K562 (cell line): ENCODE results near the gene FYB1. TPM values are rescaled to one million over a fixed set of nuclear protein-coding genes. Genes with fewer than 3 reads are reported as not detected.

Source experiments
- CC2D1A ChIP-seq: fragments of 450-650 bp; IDR thresholded peaks from 2 replicates; pipeline ENCODE4 v1.6.1; 2017; ENCODE audit warnings: mild to moderate bottlenecking
- CREM ChIP-seq: IDR thresholded peaks from 2 replicates; pipeline ENCODE4 v1.6.1; 2014; ENCODE audit warnings: antibody characterized with exemption, low read depth
- CXXC5 ChIP-seq: fragments of 250-450 bp; sonication (Bioruptor Pico); IDR thresholded peaks from 2 replicates; pipeline ENCODE4 v1.8.0; 2022; ENCODE audit warnings: inconsistent platforms, mild to moderate bottlenecking, moderate library complexity
- DDX20 ChIP-seq: fragments of 450-650 bp; IDR thresholded peaks from 2 replicates; pipeline ENCODE4 v1.6.1; 2016; ENCODE audit warnings: missing genetic modification characterization, low read depth, mild to moderate bottlenecking, missing compliant biosample characterization, moderate library complexity
- DIDO1 ChIP-seq: fragments of 450-650 bp; IDR thresholded peaks from 2 replicates; pipeline ENCODE4 v1.6.1; 2016; ENCODE audit warnings: low read depth, missing biosample characterization, missing genetic modification characterization
- DPF2 ChIP-seq: fragments of 450-650 bp; IDR thresholded peaks from 2 replicates; pipeline ENCODE4 v1.6.1; 2016
- ELF4 ChIP-seq: fragments of 450-650 bp; formaldehyde crosslinking; IDR thresholded peaks from 2 replicates; pipeline ENCODE4 v1.4.0; 2022; ENCODE audit warnings: missing genetic modification characterization
- EP300 ChIP-seq: IDR thresholded peaks from 2 replicates; pipeline ENCODE4 v1.6.1; 2012; ENCODE audit warnings: low read length, improper control_type of control experiment
- FOXJ3 ChIP-seq: sonication (generic); formaldehyde crosslinking; IDR thresholded peaks from 2 replicates; pipeline ENCODE4 v1.4.0; 2020; ENCODE audit warnings: mild to moderate bottlenecking, missing genetic modification reagents
- GATA2 ChIP-seq: sonication (generic); formaldehyde crosslinking; IDR thresholded peaks from 2 replicates; pipeline ENCODE4 v1.4.0; 2020; ENCODE audit warnings: mild to moderate bottlenecking, missing genetic modification reagents
- HIVEP1 ChIP-seq: fragments of 250-450 bp; sonication (Bioruptor Pico); IDR thresholded peaks from 2 replicates; pipeline ENCODE4 v1.4.0; 2020; ENCODE audit warnings: mild to moderate bottlenecking
- KAT8 ChIP-seq: fragments of 450-650 bp; IDR thresholded peaks from 2 replicates; pipeline ENCODE4 v1.6.1; 2016; ENCODE audit warnings: low read depth, mild to moderate bottlenecking
- KDM1A ChIP-seq, 2 experiments: fragments of 450-650 bp; IDR thresholded peaks; 2 replicates each; pipeline ENCODE4 v1.6.1; 2016; ENCODE audit warnings: mild to moderate bottlenecking in 2 of 2
- MAFF ChIP-seq: IDR thresholded peaks from 2 replicates; pipeline ENCODE4 v1.6.1; 2012; ENCODE audit warnings: low read length, improper control_type of control experiment
- MEF2D ChIP-seq: conservative IDR thresholded peaks from 2 replicates; pipeline ENCODE4 v1.6.1; 2016; ENCODE audit warnings: low read depth, missing genetic modification characterization, missing compliant biosample characterization
- MYC ChIP-seq, 2 experiments: fragments of 250-450 bp in 1 of 2; sonication (Bioruptor Pico) in 1 of 2; IDR thresholded peaks; 2 replicates each; pipeline versions ENCODE4 v1.5.1 to v1.6.1; 2012 to 2021; ENCODE audit warnings: low read depth in 2 of 2, borderline replicate concordance in 1 of 2, improper control_type of control experiment in 1 of 2, low read length in 1 of 2, mild to moderate bottlenecking in 1 of 2, moderate library complexity in 1 of 2
- NCOR1 ChIP-seq: fragments of 450-650 bp; IDR thresholded peaks from 2 replicates; pipeline ENCODE4 v1.6.1; 2016; ENCODE audit warnings: mild to moderate bottlenecking, moderate library complexity
- POLR3A ChIP-seq: IDR thresholded peaks from 2 replicates; pipeline ENCODE4 v1.6.1; 2011; ENCODE audit warnings: borderline replicate concordance, mild to moderate bottlenecking, moderate library complexity; ENCODE audit not compliant: insufficient read length, insufficient read depth; ENCODE audit errors: extremely low read depth
- RCOR1 ChIP-seq, 2 experiments: IDR thresholded peaks; 2 replicates each; pipeline ENCODE4 v1.6.1; 2012; ENCODE audit warnings: low read depth in 2 of 2, low read length in 2 of 2, borderline replicate concordance in 1 of 2, improper control_type of control experiment in 1 of 2
- SAFB2 ChIP-seq: fragments of 200-400 bp; formaldehyde crosslinking; IDR thresholded peaks from 2 replicates; pipeline ENCODE4 v1.6.1; 2018; ENCODE audit warnings: borderline replicate concordance, low read length, low read depth, moderate library complexity; ENCODE audit not compliant: severe bottlenecking
- SIN3B ChIP-seq: fragments of 450-650 bp; IDR thresholded peaks from 2 replicates; pipeline ENCODE4 v1.6.1; 2017; ENCODE audit warnings: low read depth, mild to moderate bottlenecking, moderate library complexity
- SREBF1 ChIP-seq: fragments of 150-350 bp; IDR thresholded peaks from 2 replicates; pipeline ENCODE4 v1.6.1; 2014; ENCODE audit warnings: antibody characterized with exemption, low read depth, low read length, borderline replicate concordance
- TAL1 ChIP-seq: fragments of 450-650 bp; IDR thresholded peaks from 2 replicates; pipeline ENCODE4 v1.6.1; 2016; ENCODE audit warnings: mild to moderate bottlenecking
- TEAD2 ChIP-seq: fragments of 450-650 bp; IDR thresholded peaks from 2 replicates; pipeline ENCODE4 v1.6.1; 2016; ENCODE audit warnings: missing genetic modification characterization, control low read depth, missing compliant biosample characterization
- ZC3H8 ChIP-seq: fragments of 450-650 bp; IDR thresholded peaks from 2 replicates; pipeline ENCODE4 v1.6.1; 2017
- ZKSCAN3 ChIP-seq: fragments of 250-450 bp; sonication (Bioruptor Pico); IDR thresholded peaks from 2 replicates; pipeline ENCODE4 v1.4.0; 2020
- ZNF263 ChIP-seq: sonication (generic); formaldehyde crosslinking; IDR thresholded peaks from 2 replicates; pipeline ENCODE4 v1.8.0; 2022; ENCODE audit warnings: mild to moderate bottlenecking, missing genetic modification reagents, borderline replicate concordance
- polyA plus RNA-seq, 8 experiments: library from polyadenylated mRNA; depleted of rRNA in 4 of 8; stranded (reverse) in 5 of 8; unstranded in 3 of 8; fragments of >200 nt; fragmentation: Nextera tagmentation in 2 of 8; fragmentation: Illumina TruSeq in 1 of 8; extraction: Ambion mirVana in 2 of 8; extraction: Trizol in 1 of 8; gene quantifications; 2 replicates each; pipeline versions ENCODE4 v1.2.1 to v1.2.3, GENCODE V29; 2011 to 2014; ENCODE audit warnings: inconsistent platforms in 1 of 8, missing spikeins in 1 of 8
- total RNA-seq, 7 experiments: library from RNA; depleted of rRNA in 6 of 7; stranded (reverse); fragments of >200 nt in 6 of 7; fragmentation: Illumina TruSeq in 2 of 7; extraction: Trizol in 2 of 7; gene quantifications; 2 replicates each; pipeline versions ENCODE4 v1.2.1 to v1.2.3, GENCODE V29; 2011 to 2021; ENCODE audit warnings: low replicate concordance in 1 of 7
- TF ChIP-seq, protein P1 (sequence below), 2 experiments: fragments of 450-650 bp in 1 of 2; sonication (generic) in 1 of 2; formaldehyde crosslinking in 1 of 2; IDR thresholded peaks in 1 of 2; conservative IDR thresholded peaks in 1 of 2; 2 replicates each; pipeline versions ENCODE4 v1.6.1 to v1.8.1; 2016 to 2023; ENCODE audit warnings: mild to moderate bottlenecking in 2 of 2, moderate library complexity in 2 of 2, inconsistent platforms in 1 of 2, missing genetic modification reagents in 1 of 2
- TF ChIP-seq, protein P2 (sequence below): IDR thresholded peaks from 2 replicates; pipeline ENCODE4 v1.6.1; 2012; ENCODE audit warnings: low read depth, low read length, improper control_type of control experiment, borderline replicate concordance

The FYB1 gene
- total and polyA plus RNA-seq, 9 of the 15 experiments (the other 6 are each of a cell fraction or from before 2014, with no cell fraction given): 4.7 to 31.5 (median 9.7) TPM

DNA sequence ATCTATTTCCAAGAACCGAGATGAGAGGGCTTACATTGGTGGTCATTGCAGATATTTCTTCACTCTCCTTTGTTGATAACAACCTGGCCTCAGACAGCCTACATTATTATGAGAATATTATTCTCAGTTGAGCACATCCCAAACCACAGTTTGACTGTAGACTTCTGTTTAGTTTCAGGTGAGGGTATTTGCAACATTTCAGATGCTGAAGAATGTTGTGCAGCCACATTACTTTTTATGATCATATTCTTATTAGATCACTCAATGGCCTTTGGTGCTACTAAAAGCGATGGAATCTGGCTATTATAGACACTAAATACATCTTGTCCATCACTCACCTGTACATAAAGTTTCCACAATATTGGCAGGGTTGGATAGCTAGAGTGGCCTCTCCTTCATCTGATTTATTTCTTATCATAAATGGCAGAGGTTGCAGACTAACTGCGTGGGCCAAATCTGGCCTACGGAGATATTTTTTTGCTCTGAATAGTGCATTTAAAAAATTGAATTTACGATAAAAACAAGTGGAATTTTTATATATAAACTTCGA, 119.0 kb downstream of the FYB1 start (continued):
- TF ChIP-seq NCOR1 (0 out of 2 replicates have a peak, but pooled peaks have one; percentile 31), CXXC5 (CRISPR knock-in tag) (peak; percentile 54), RCOR1 (IDR thresholded peaks at IDR 0.05; ENCODE audit: borderline replicate concordance in 1 of 2, low read depth in 2 of 2, low read length in 2 of 2) (peak in 1 of 2 experiments; percentile 79; a peak in 2 of 4 replicates), KDM1A (IDR thresholded peaks at IDR 0.05) (peak; percentile 67 to 77; a peak in 2 of 4 replicates), DIDO1 (tag) (no peak), TAL1 (peak; percentile 30; the same call in 1 of the 2 replicates), HIVEP1 (CRISPR knock-in tag) (no peak), MEF2D (tag) (no peak), ZC3H8 (no peak), MYC (IDR thresholded peaks at IDR 0.05; ENCODE audit: low read depth, low read length) (no peak), MYC (CRISPR knock-in tag; IDR thresholded peaks at IDR 0.05; ENCODE audit: borderline replicate concordance, low read depth) (no peak), FOXJ3 (CRISPR knock-in tag) (no peak), DPF2 (no peak), MAFF (no peak), TEAD2 (tag) (no peak), POLR3A (no peak), GATA2 (CRISPR knock-in tag) (no peak), DDX20 (tag) (no peak), CREM (no peak), EP300 (no peak), KAT8 (no peak), SREBF1 (no peak), ZNF263 (CRISPR knock-in tag) (no peak), CC2D1A (no peak), SAFB2 (no peak), ELF4 (CRISPR knock-in tag) (no peak), SIN3B (no peak), ZKSCAN3 (CRISPR knock-in tag) (no peak)
- TF ChIP-seq, protein P1, sequence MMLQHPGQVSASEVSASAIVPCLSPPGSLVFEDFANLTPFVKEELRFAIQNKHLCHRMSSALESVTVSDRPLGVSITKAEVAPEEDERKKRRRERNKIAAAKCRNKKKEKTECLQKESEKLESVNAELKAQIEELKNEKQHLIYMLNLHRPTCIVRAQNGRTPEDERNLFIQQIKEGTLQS (IDR thresholded peaks at IDR 0.05): no peak
- TF ChIP-seq, protein P1 (CRISPR knock-in tag; conservative IDR thresholded peaks at IDR 0.05): no peak
- TF ChIP-seq, protein P2, sequence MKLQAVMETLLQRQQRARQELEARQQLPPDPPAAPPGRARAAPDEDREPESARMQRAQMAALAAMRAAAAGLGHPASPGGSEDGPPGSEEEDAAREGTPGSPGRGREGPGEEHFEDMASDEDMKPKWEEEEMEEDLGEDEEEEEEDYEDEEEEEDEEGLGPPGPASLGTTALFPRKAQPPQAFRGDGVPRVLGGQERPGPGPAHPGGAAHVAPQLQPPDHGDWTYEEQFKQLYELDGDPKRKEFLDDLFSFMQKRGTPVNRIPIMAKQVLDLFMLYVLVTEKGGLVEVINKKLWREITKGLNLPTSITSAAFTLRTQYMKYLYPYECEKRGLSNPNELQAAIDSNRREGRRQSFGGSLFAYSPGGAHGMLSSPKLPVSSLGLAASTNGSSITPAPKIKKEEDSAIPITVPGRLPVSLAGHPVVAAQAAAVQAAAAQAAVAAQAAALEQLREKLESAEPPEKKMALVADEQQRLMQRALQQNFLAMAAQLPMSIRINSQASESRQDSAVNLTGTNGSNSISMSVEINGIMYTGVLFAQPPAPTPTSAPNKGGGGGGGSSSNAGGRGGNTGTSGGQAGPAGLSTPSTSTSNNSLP: 0 out of 2 replicates have a peak, but pooled peaks have one; percentile 12
